ENCODE data around the gene DOK7.

GRCh38 chr4:3434881-3435685 is 28.0 kb upstream of the DOK7 start:
- TF ChIP-seq CTCF (conservative IDR thresholded peaks at IDR 0.05) (no peak), ZFX (IDR thresholded peaks at IDR 0.05) (no peak)

All from C4-2B (cell line).